Renal cortex interstitium (tissue), 11 donors: Measurements from ENCODE around the gene AP3S1. TPM values are rescaled to one million over a fixed set of nuclear protein-coding genes. Genes with fewer than 3 reads are reported as not detected.
"Not testable (repeated sequence)": the region's sequence is repeated elsewhere in the genome, so short reads cannot be mapped to it uniquely, and the experiment has no call there.

Experiments
- DNase-seq, 11 donors: peaks; one replicate each; pipeline ENCODE4 v3.0.0-alpha.2; 2013; ENCODE audit warnings: low read depth in 9 of 11, low spot score in 4 of 11; ENCODE audit errors: extremely low read depth in 1 of 11
- polyA plus RNA-seq, 3 donors: library from polyadenylated mRNA; unstranded; fragments of 120-200 nt; gene quantifications; one replicate each; pipeline ENCODE4 v1.2.1, GENCODE V29; 2013; ENCODE audit not compliant: insufficient read length in 3 of 3

AP3S1 gene
- polyA plus RNA-seq, 3 donors: 112 to 133 (median 125) TPM

DNA sequence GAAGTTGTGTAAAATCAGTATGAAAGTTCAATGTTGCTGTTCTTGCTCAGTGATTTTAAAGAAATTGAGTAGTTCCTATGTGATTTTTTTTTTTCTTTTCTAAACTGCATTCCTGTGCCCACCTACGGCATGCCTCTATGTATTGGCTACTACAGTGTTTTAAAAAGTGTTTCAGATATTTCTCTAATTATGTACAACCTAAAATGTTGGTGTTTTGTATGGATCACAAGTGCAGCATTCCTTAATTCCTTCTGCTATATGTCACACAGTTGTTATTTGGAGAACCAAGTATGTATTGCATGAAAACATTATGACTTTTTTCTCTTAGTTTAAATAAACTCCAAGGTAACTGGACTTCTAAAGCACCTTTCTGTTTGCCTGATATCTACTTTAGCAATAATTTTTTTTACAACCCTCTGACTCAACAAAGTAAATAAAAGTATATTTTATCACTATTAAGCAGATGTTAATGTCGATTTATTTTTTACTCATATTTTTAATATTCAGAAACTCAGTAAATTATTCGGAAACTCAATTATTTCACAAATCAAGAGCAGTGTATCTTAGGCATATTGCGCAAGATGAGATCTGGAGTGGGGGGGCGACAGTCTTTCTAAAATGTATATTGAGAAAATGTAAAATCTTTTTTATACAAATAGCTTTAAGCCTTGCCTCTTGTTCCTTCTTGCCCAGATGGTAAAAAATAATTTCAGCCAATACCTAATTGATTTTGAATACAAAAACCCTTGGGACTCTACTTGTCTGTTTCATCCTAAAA is 72.1 kb downstream of the AP3S1 start:
- not testable (repeated sequence) for DNase-seq

DNA sequence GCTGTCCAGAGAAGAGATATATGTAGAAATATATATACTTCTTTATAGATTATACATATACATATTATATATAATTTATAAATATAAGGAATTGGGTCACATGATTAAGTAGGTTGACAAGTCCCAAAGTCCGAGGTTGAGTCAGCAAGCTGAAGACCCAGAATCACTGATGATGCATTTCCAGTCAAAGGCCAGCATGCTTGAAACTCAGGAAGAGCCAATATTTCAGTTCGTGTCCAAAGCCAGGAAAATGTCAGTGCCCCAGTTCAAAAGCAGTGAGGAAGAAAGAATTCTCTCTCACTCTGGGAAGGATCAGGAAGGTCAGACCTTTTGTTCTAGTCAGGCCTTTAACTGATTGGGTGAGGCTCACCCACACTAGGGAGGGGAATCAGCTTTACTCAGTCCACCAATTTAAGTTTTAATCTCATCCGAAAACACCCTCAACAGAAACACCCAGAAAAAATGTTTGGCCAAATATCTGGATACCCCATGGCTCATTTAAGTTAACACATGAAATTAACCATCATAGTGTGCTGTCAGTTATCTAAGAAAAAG is 78.5 kb downstream of the AP3S1 start:
- DNase-seq: no peak

- not testable (repeated sequence) for DNase-seq
Measured at GRCh38 chr5:115928578-115929407, 87.1 kb downstream of the AP3S1 start.

DNA sequence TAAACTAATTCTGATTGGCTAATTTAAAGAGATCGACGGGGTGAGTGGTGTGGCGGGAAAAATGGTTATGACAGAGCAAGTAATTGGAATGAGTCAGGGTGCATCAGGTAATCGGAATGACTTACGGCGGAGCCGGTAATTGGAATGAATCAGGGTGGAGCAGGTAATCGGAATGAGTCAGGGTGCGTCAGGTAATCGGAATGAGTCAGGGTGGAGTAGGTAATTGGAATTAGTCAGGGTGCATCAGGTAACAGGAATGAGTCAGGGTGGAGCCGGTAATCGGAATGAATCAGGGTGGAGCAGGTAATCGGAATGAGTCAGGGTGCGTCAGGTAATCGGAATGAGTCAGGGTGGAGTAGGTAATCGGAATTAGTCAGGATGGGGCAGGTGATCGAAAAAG is 88.4 kb downstream of the AP3S1 start:
- not testable (repeated sequence) for DNase-seq

- DNase-seq: no peak
Measured at GRCh38 chr5:115930630-115931337, 89.0 kb downstream of the AP3S1 start.

DNA sequence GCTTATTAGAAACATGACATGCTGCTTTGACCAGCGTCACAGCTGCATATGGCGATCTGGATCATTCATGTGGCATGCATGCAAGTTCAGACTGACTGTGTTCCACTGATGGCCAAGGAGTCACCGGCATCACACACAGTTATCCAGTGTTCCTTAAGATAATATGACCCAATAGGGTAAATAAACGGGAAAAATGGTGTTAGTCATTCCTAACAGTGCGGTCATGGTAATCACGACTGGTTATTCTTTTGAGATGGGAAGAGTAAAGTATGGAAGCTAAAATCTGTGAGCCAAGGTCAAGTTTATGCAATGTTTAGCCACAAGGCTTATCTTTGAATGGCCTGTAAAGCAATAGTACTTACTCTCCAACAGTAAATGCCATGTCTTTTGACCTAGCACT is 91.3 kb downstream of the AP3S1 start:
- no peak for DNase-seq

- DNase-seq: no peak
Measured at GRCh38 chr5:115934388-115934974, 92.7 kb downstream of the AP3S1 start.

GRCh38 chr5:115936031-115936430 is 94.3 kb downstream of the AP3S1 start:
- no peak for DNase-seq

DNA sequence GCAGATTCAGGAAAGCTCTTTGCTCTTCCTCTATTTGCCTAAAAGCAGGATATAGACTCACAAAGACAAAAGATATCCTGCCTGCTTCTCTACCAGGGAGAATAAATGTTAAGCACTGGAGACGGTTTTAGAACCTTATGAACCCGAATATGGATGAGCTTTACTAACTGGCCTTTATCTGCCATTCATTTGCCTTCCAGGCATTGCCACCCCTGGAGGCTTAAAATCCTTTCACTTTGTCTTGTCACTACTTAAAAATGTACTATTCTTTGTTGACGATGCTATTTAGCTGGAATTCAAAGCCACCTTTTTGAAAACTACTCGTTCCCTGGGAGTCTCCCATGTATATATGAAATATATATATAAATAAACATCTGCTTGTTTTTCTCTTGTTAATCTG is 97.3 kb downstream of the AP3S1 start:
- no peak for DNase-seq

DNA sequence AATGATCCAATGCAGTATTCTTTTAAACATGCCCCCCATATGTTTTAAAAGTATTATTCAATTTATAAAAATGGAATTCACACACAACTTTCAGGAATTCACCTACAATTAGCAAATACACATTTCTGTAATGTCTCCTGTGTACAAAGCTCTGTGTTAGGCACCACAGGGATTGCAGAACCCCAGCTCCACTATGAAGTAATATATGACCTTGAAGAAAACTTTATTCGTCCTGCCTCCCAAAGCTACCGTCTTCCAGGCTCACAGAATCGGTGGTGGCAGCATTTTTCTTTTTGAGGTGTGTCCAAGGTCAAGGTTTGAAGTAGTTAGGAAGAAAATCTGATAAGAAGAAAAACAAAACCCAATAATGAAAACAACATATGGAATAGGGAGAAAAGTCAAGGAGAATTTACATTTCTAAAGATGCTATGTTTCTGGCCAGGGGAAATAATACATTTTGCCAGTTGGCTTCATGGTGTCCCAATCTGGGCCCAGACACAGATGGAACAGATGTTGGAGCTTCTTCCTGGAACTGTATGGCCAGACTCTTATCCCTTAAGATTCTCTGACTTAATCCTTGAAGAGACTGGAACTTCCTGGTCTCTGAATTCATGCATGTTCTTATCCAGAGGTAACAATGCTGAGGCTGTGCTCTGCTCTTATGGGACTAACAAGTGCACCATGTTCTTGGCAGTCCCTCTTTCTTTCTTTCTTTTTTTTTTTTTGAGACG is 98.5 kb downstream of the AP3S1 start:
- no peak for DNase-seq

GRCh38 chr5:115941051-115941675 is 99.4 kb downstream of the AP3S1 start:
- no peak for DNase-seq

GRCh38 chr5:115944501-115944900 is 102.8 kb downstream of the AP3S1 start:
- no peak for DNase-seq

GRCh38 chr5:115946655-115947054 is 104.9 kb downstream of the AP3S1 start:
- no peak for DNase-seq

GRCh38 chr5:115947260-115947659 is 105.5 kb downstream of the AP3S1 start:
- DNase-seq: no peak

- DNase-seq: no peak
Measured at GRCh38 chr5:115948091-115948534, 106.4 kb downstream of the AP3S1 start.

DNA sequence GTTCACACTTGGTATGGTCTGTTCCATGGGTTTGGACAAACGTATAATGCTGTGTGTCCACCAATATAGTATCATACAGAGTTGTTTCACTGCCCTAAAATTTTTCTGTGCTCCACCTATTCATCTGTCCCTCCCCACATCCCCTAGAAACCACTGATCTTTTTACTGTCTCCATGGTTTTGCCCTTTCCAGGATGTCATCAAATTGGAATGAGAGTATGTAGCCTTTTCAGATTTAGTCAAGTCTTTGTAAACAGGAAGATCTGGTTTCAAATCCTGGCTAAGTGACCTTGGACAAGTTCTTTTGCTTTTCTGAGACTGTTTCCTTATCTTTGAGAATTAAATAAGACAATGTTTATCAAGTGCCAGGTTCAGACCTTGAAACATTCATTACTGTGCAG is 107.4 kb downstream of the AP3S1 start:
- no peak for DNase-seq

DNA sequence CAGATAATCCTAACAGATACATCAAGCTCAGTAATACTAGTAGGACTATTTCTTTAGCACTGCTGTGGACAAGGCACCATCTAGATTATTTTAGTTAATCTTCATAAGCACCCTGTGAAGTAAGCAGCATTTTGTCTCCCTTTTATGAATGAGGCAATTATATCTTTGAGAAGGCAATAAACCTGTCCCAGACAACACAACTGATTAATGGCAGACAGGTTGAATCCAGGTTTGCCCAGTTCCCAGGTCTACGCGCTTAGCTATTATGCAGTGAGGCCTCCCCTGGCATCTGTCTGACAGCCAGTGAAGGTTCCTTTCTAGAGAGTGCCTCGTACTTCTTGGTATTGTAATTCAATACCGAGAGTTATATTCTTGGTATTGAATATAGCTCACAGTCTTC is 110.9 kb downstream of the AP3S1 start:
- no peak for DNase-seq

DNA sequence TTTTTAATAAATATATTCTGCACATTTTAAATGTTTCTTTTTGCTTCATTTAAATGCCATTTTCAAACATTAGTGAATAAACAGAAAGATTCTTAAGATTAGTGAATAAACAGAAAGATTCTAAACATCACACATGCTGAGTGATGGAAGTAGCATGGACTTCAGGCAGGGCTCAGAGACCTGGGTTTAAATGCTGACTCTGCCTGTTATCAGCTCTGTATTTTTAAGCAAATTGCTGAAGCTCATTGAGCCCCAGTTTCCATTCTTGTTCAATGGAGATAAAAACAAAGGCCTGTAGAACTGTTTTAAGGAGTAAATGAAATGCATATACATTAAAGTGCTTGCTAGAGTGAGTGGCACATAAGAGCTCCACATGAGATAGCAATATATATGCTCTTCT is 112.4 kb downstream of the AP3S1 start:
- DNase-seq: no peak
